IMR-90 (cell line): Measurements from ENCODE around the gene PEAK1. TPM values are rescaled to one million over a fixed set of nuclear protein-coding genes. Genes with fewer than 3 reads are reported as not detected.

ENCODE experiments used
- ATAC-seq: fragments of 200-7000 bp; cut with Tn5 transposase; 2 replicates; pipeline ENCODE4 v1.9.1; 2020; ENCODE audit warnings: low read depth, mild to moderate bottlenecking, moderate library complexity
- BruUV-seq: library from RNA; stranded (reverse); fragments of 400-500 nt; replicated peaks from 2 replicates; lab custom pipeline; 2021; lab: Mats Ljungman, UMichigan
- CTCF ChIA-PET: fragments of 300-600 bp; formaldehyde crosslinking; extraction: SDS; loops from one replicate; lab custom pipeline; 2021; ENCODE audit warnings: antibody characterized with exemption; lab: Yijun Ruan, JAX
- POLR2A ChIA-PET: fragments of 300-600 bp; sonication (Branson Sonifier 250); formaldehyde crosslinking; loops from one replicate; lab custom pipeline; 2022; ENCODE audit warnings: antibody characterized with exemption; ENCODE audit not compliant: unreplicated experiment; lab: Charles Lee
- DNase-seq: peaks from one replicate; pipeline ENCODE4 v3.0.0; 2013
- H2AFZ ChIP-seq: replicated peaks from 2 replicates; pipeline ENCODE3; 2013; ENCODE audit warnings: low read length, mild to moderate bottlenecking; ENCODE audit not compliant: poor library complexity
- H2AK5ac ChIP-seq: 2 replicates; pipeline ENCODE4 v1.6.1; 2013; ENCODE audit warnings: low read depth, low read length, inconsistent platforms
- H2AK9ac ChIP-seq: replicated peaks from 2 replicates; pipeline ENCODE3; 2013; ENCODE audit warnings: mild to moderate bottlenecking, low read depth, low read length, moderate library complexity; ENCODE audit not compliant: poor library complexity
- H2BK120ac ChIP-seq: 2 replicates; pipeline ENCODE4 v1.6.1; 2013; ENCODE audit warnings: low read depth, low read length, inconsistent platforms
- H2BK15ac ChIP-seq: 3 replicates; pipeline ENCODE4 v1.6.1; 2013; ENCODE audit warnings: low read depth, low read length, inconsistent platforms
- H2BK20ac ChIP-seq: 2 replicates; pipeline ENCODE4 v1.6.1; 2013; ENCODE audit warnings: low read depth, mild to moderate bottlenecking, inconsistent platforms, low read length, moderate library complexity
- H2BK5ac ChIP-seq: 2 replicates; pipeline ENCODE4 v1.6.1; 2013; ENCODE audit warnings: mild to moderate bottlenecking, low read depth, low read length, inconsistent platforms; ENCODE audit not compliant: poor library complexity, severe bottlenecking
- H3K14ac ChIP-seq: replicated peaks from 2 replicates; pipeline ENCODE4 v1.6.1; 2013; ENCODE audit warnings: low read depth, low read length, inconsistent platforms
- H3K18ac ChIP-seq: 2 replicates; pipeline ENCODE4 v1.6.1; 2013; ENCODE audit warnings: low read depth, low read length, control low read depth
- H3K23ac ChIP-seq: 2 replicates; pipeline ENCODE4 v1.6.1; 2013; ENCODE audit warnings: low read depth, low read length, inconsistent platforms
- H3K27ac ChIP-seq: 2 replicates; pipeline ENCODE4 v1.5.1; 2013; ENCODE audit warnings: mild to moderate bottlenecking, control low read depth, low read length; ENCODE audit not compliant: insufficient read depth
- H3K27me3 ChIP-seq: 2 replicates; pipeline ENCODE4 v1.6.1; 2013; ENCODE audit warnings: low read length; ENCODE audit not compliant: control insufficient read depth, insufficient read depth
- H3K36me3 ChIP-seq: 2 replicates; pipeline ENCODE4 v1.6.1; 2013; ENCODE audit warnings: low read length, mixed read lengths; ENCODE audit not compliant: control insufficient read depth, insufficient read depth
- H3K4ac ChIP-seq: 2 replicates; pipeline ENCODE4 v1.6.1; 2013; ENCODE audit warnings: low read depth, low read length, inconsistent platforms
- H3K4me1 ChIP-seq: 2 replicates; pipeline ENCODE4 v1.6.1; 2013; ENCODE audit warnings: low read length, mixed read lengths; ENCODE audit not compliant: control insufficient read depth, insufficient read depth
- H3K4me2 ChIP-seq: 2 replicates; pipeline ENCODE4 v1.6.1; 2013; ENCODE audit warnings: low read depth, mild to moderate bottlenecking, control low read depth, low read length, moderate library complexity
- H3K4me3 ChIP-seq: 2 replicates; pipeline ENCODE4 v1.5.1; 2013; ENCODE audit warnings: low read depth, mild to moderate bottlenecking, control low read depth, low read length, moderate library complexity; ENCODE audit not compliant: insufficient read depth
- H3K56ac ChIP-seq: 2 replicates; pipeline ENCODE4 v1.6.1; 2013; ENCODE audit warnings: low read length, inconsistent platforms; ENCODE audit not compliant: insufficient read depth; ENCODE audit errors: extremely low read depth
- H3K79me1 ChIP-seq, 2 experiments: 2 replicates each; pipeline ENCODE4 v1.6.1; 2013; ENCODE audit warnings: low read length in 2 of 2, inconsistent platforms in 1 of 2, low read depth in 1 of 2
- H3K9ac ChIP-seq: 2 replicates; pipeline ENCODE4 v1.6.1; 2013; ENCODE audit warnings: low read depth, low read length, control low read depth
- H3K9me1 ChIP-seq: 2 replicates; pipeline ENCODE4 v1.6.1; 2013; ENCODE audit warnings: low read length, inconsistent platforms; ENCODE audit not compliant: insufficient read depth
- H3K9me3 ChIP-seq: 2 replicates; pipeline ENCODE4 v1.6.1; 2013; ENCODE audit warnings: low read length; ENCODE audit not compliant: control insufficient read depth, insufficient read depth
- H4K20me1 ChIP-seq: 2 replicates; pipeline ENCODE4 v1.6.1; 2013; ENCODE audit warnings: low read length, inconsistent platforms; ENCODE audit not compliant: insufficient read depth
- H4K5ac ChIP-seq: 2 replicates; pipeline ENCODE4 v1.6.1; 2013; ENCODE audit warnings: mild to moderate bottlenecking, low read depth, low read length, control low read depth
- H4K8ac ChIP-seq, 2 experiments: 2 replicates each; pipeline ENCODE4 v1.6.1; 2013; ENCODE audit warnings: low read depth in 2 of 2, low read length in 2 of 2, control low read depth in 1 of 2, inconsistent platforms in 1 of 2
- H4K91ac ChIP-seq: 2 replicates; pipeline ENCODE4 v1.6.1; 2013; ENCODE audit warnings: low read depth, low read length, inconsistent platforms; ENCODE audit not compliant: insufficient read depth
- BHLHE40 ChIP-seq: fragments of 150-350 bp; IDR thresholded peaks from 2 replicates; pipeline ENCODE4 v1.6.1; 2016; ENCODE audit warnings: mild to moderate bottlenecking, low read depth, low read length
- CEBPB ChIP-seq: IDR thresholded peaks from 2 replicates; pipeline ENCODE4 v1.6.1; 2012; ENCODE audit warnings: low read depth, low read length, improper control_type of control experiment
- CTCF ChIP-seq: conservative IDR thresholded peaks from 2 replicates; pipeline ENCODE4 v1.5.1; 2012; ENCODE audit warnings: mild to moderate bottlenecking, low read depth, low read length, improper control_type of control experiment
- MAFK ChIP-seq: IDR thresholded peaks from 2 replicates; pipeline ENCODE4 v1.6.1; 2012; ENCODE audit warnings: low read depth, low read length, improper control_type of control experiment
- RFX5 ChIP-seq: IDR thresholded peaks from 2 replicates; pipeline ENCODE4 v1.8.0; 2012; ENCODE audit warnings: low read depth, mild to moderate bottlenecking, low read length, moderate library complexity
- SMC3 ChIP-seq: fragments of 150-350 bp; IDR thresholded peaks from 2 replicates; pipeline ENCODE4 v1.6.1; 2016; ENCODE audit warnings: low read depth, mild to moderate bottlenecking, antibody characterized with exemption, low read length, moderate library complexity
- WGBS, 2 experiments: methylation state at CpG; one replicate each; pipeline versions ENCODE4 v1.1.5 to v1.1.7; 2013; ENCODE audit warnings: missing lambda C conversion rate in 2 of 2; ENCODE audit not compliant: insufficient read length in 1 of 2; ENCODE audit errors: extremely low coverage in 2 of 2; 5-methylcytosine and 5-hydroxymethylcytosine counted together
- dilution Hi-C: fragments of 300-500 bp; cut with HindIII; formaldehyde crosslinking; loops from one replicate; pipeline ENCODE4 v1.14.3; 2018; ENCODE audit warnings: low sequenced_read_pairs; ENCODE audit not compliant: unreplicated experiment
- in situ Hi-C: fragments of 300-500 bp; cut with MboI; formaldehyde crosslinking; loops from 3 replicates; pipeline ENCODE4 v1.14.3; 2019; ENCODE audit warnings: low sequenced_read_pairs, inconsistent platforms, mixed read lengths
- intact Hi-C: fragments of 100-400 bp; cut with micrococcal nuclease; formaldehyde crosslinking; loops from 2 replicates; pipeline ENCODE4 v1.10.0; 2022
- polyA plus RNA-seq, 3 experiments: library from polyadenylated mRNA; depleted of rRNA; stranded (reverse); fragments of >200 nt; gene quantifications; 2 replicates each; pipeline ENCODE4 v1.2.3, GENCODE V29; 2012; ENCODE audit warnings: low replicate concordance in 1 of 3
- total RNA-seq: library from RNA; depleted of rRNA; stranded (reverse); fragments of >200 nt; gene quantifications from 2 replicates; pipeline ENCODE4 v1.2.3, GENCODE V29; 2012

The PEAK1 gene
- total and polyA plus RNA-seq, 2 of the 4 experiments (the other 2 are of a cell fraction): 21.5 to 43.9 TPM

GRCh38 chr15:77171221-77171967 lies 248.5 kb downstream of the PEAK1 start:
- no peak for ATAC-seq
- no TSS peak for BruUV-seq
- dilution Hi-C loops: no loop called here
- no peak overlapping the region for H4K8ac ChIP-seq
- peaks cover 4% of the 10 kb centered on the region; the same call in 1 of the 2 replicates for H4K20me1 ChIP-seq
- no peak overlapping the region for H3K4me2 ChIP-seq
- no CpG with 5 or more reads among the region's 2 CpGs for WGBS, 2 experiments
- peaks cover 19 to 58% of the 10 kb centered on the region in 2 experiments for H3K79me1 ChIP-seq
- in situ Hi-C loops: no loop called here
- no peak overlapping the region for H2BK20ac ChIP-seq
- H2BK5ac ChIP-seq: no peak overlapping the region
- no peak overlapping the region for H3K9ac ChIP-seq
- no peak overlapping the region for H3K14ac ChIP-seq
- H3K27ac ChIP-seq: no peak overlapping the region
- 0 out of 2 replicates have a peak, but pooled peaks cover 1% of the 10 kb centered on the region for H3K36me3 ChIP-seq
- no peak for TF ChIP-seq CTCF
- no peak for TF ChIP-seq MAFK
- TF ChIP-seq RFX5: no peak
- peak; percentile 61 for TF ChIP-seq CEBPB
- no peak for TF ChIP-seq BHLHE40
- no peak for TF ChIP-seq SMC3
- no peak overlapping the region for H2BK120ac ChIP-seq
- no peak overlapping the region for H2AFZ ChIP-seq
- H3K18ac ChIP-seq: no peak overlapping the region
- no peak overlapping the region for H2AK5ac ChIP-seq
- DNase-seq: no peak
- H3K9me3 ChIP-seq: no peaks in the 10 kb centered on the region
- no peak overlapping the region for H2BK15ac ChIP-seq
- no peak overlapping the region for H4K91ac ChIP-seq
- H3K23ac ChIP-seq: no peak overlapping the region; the same call in 1 of the 2 replicates
- no peak overlapping the region for H3K4me3 ChIP-seq
- H3K56ac ChIP-seq: no peak overlapping the region
- H4K5ac ChIP-seq: no peak overlapping the region
- POLR2A ChIA-PET: no interaction called here
- H3K4ac ChIP-seq: no peak overlapping the region
- H3K9me1 ChIP-seq: no peaks in the 10 kb centered on the region
- H3K4me1 ChIP-seq: peaks cover 10% of the 10 kb centered on the region
- intact Hi-C loops: no loop called here
- no peaks in the 10 kb centered on the region for H3K27me3 ChIP-seq
- H2AK9ac ChIP-seq: no peak overlapping the region
- CTCF ChIA-PET: interaction anchor here (1.1 kb wide), 1 partner anchor 8 kb away, joined by 3 read pairs; no protein-coding TSS in a partner anchor
